SK-N-SH treated with all-trans-retinoic acid at 6 μM for 48 hours (cell line): ENCODE measurements around the gene DNAH5.

Experiments
- ATAC-seq: fragments of 200-7000 bp; cut with Tn5 transposase; 3 replicates; pipeline ENCODE4 v1.9.1; 2020; ENCODE audit warnings: mild to moderate bottlenecking, moderate library complexity
- ARNTL ChIP-seq: fragments of 450-650 bp; formaldehyde crosslinking; IDR thresholded peaks from 2 replicates; pipeline ENCODE4 v1.5.0; 2020; ENCODE audit warnings: low read depth, mild to moderate bottlenecking, moderate library complexity, borderline replicate concordance
- BACH2 ChIP-seq: fragments of 250-450 bp; sonication (Bioruptor Pico); IDR thresholded peaks from 2 replicates; pipeline ENCODE4 v1.9.0; 2021; ENCODE audit warnings: mild to moderate bottlenecking, borderline replicate concordance
- CSDC2 ChIP-seq: fragments of 250-450 bp; sonication (Bioruptor Pico); IDR thresholded peaks from 2 replicates; pipeline ENCODE4 v1.5.0; 2020; ENCODE audit warnings: mild to moderate bottlenecking, moderate library complexity
- CSRNP3 ChIP-seq: fragments of 250-450 bp; sonication (Bioruptor Pico); IDR thresholded peaks from 2 replicates; pipeline ENCODE4 v1.5.1; 2021; ENCODE audit warnings: mild to moderate bottlenecking, moderate library complexity
- GLIS3 ChIP-seq: fragments of 250-450 bp; sonication (Bioruptor Pico); IDR thresholded peaks from 2 replicates; pipeline ENCODE4 v1.5.0; 2020; ENCODE audit warnings: mild to moderate bottlenecking, moderate library complexity
- ISL1 ChIP-seq: fragments of 250-450 bp; sonication (Bioruptor Pico); IDR thresholded peaks from 2 replicates; pipeline ENCODE4 v2.1.2; 2022; ENCODE audit warnings: mild to moderate bottlenecking, moderate library complexity
- OSR1 ChIP-seq: fragments of 250-450 bp; sonication (Bioruptor Pico); IDR thresholded peaks from 2 replicates; pipeline ENCODE4 v1.8.0; 2022; ENCODE audit warnings: moderate library complexity, mild to moderate bottlenecking, inconsistent platforms
- PATZ1 ChIP-seq: fragments of 250-450 bp; sonication (Bioruptor Pico); IDR thresholded peaks from 2 replicates; pipeline ENCODE4 v1.8.0; 2020; ENCODE audit warnings: mild to moderate bottlenecking, moderate library complexity, borderline replicate concordance
- POU6F1 ChIP-seq: fragments of 250-450 bp; sonication (Bioruptor Pico); IDR thresholded peaks from 2 replicates; pipeline ENCODE4 v1.8.0; 2021; ENCODE audit warnings: low read depth, mild to moderate bottlenecking, moderate library complexity, borderline replicate concordance
- PPARA ChIP-seq: fragments of 250-450 bp; sonication (Bioruptor Pico); IDR thresholded peaks from 2 replicates; pipeline ENCODE4 v1.5.0; 2020; ENCODE audit warnings: mild to moderate bottlenecking, borderline replicate concordance
- RARB ChIP-seq: fragments of 250-450 bp; sonication (Bioruptor Pico); IDR thresholded peaks from 2 replicates; pipeline ENCODE4 v1.8.0; 2021; ENCODE audit warnings: mild to moderate bottlenecking, moderate library complexity
- SNAI2 ChIP-seq: fragments of 250-450 bp; sonication (Bioruptor Pico); IDR thresholded peaks from 2 replicates; pipeline ENCODE4 v1.5.0; 2020; ENCODE audit warnings: mild to moderate bottlenecking, moderate library complexity
- TCF4 ChIP-seq: fragments of 250-450 bp; sonication (Bioruptor Pico); IDR thresholded peaks from 2 replicates; pipeline ENCODE4 v1.8.0; 2021; ENCODE audit warnings: mild to moderate bottlenecking, moderate library complexity, borderline replicate concordance
- TOX ChIP-seq: fragments of 250-450 bp; sonication (Bioruptor Pico); IDR thresholded peaks from 2 replicates; pipeline ENCODE4 v1.8.0; 2021; ENCODE audit warnings: mild to moderate bottlenecking, moderate library complexity, borderline replicate concordance
- TSHZ2 ChIP-seq: fragments of 250-450 bp; sonication (Bioruptor Pico); IDR thresholded peaks from 2 replicates; pipeline ENCODE4 v1.5.0; 2020; ENCODE audit warnings: mild to moderate bottlenecking, moderate library complexity
- ZC3H10 ChIP-seq: fragments of 250-450 bp; sonication (Bioruptor Pico); IDR thresholded peaks from 2 replicates; pipeline ENCODE4 v1.5.1; 2021; ENCODE audit warnings: mild to moderate bottlenecking, moderate library complexity
- ZFP30 ChIP-seq: fragments of 450-650 bp; formaldehyde crosslinking; IDR thresholded peaks from 2 replicates; pipeline ENCODE4 v1.5.0; 2022; ENCODE audit warnings: mild to moderate bottlenecking, moderate library complexity
- ZNF565 ChIP-seq: fragments of 450-650 bp; formaldehyde crosslinking; conservative IDR thresholded peaks from 2 replicates; pipeline ENCODE4 v1.5.0; 2020; ENCODE audit warnings: low read depth, mild to moderate bottlenecking, moderate library complexity
- ZNF70 ChIP-seq: fragments of 450-650 bp; formaldehyde crosslinking; IDR thresholded peaks from 2 replicates; pipeline ENCODE4 v1.5.0; 2020; ENCODE audit warnings: mild to moderate bottlenecking, moderate library complexity
- ZNF8 ChIP-seq: fragments of 450-650 bp; formaldehyde crosslinking; IDR thresholded peaks from 2 replicates; pipeline ENCODE4 v1.5.0; 2020; ENCODE audit warnings: mild to moderate bottlenecking, moderate library complexity

DNAH5 gene

GRCh38 chr5:13763719-13764118 is 180.8 kb downstream of the DNAH5 start:
- ATAC-seq: no peak
- TF ChIP-seq ISL1 (CRISPR knock-in tag) (no peak), PATZ1 (CRISPR knock-in tag) (no peak), ZNF70 (CRISPR knock-in tag) (no peak), ZNF8 (no peak), ARNTL (CRISPR knock-in tag) (no peak), ZFP30 (CRISPR knock-in tag) (no peak), CSRNP3 (no peak), OSR1 (CRISPR knock-in tag) (no peak), CSDC2 (CRISPR knock-in tag) (no peak), BACH2 (no peak), ZC3H10 (CRISPR knock-in tag) (no peak), RARB (CRISPR knock-in tag) (no peak), POU6F1 (CRISPR knock-in tag) (no peak), TSHZ2 (no peak), ZNF565 (CRISPR knock-in tag) (no peak), TCF4 (CRISPR knock-in tag) (no peak)

- ATAC-seq: no peak
- TF ChIP-seq ISL1 (CRISPR knock-in tag) (no peak), TSHZ2 (no peak), POU6F1 (CRISPR knock-in tag) (no peak), GLIS3 (CRISPR knock-in tag) (no peak), ARNTL (CRISPR knock-in tag) (no peak), OSR1 (CRISPR knock-in tag) (no peak), ZNF70 (CRISPR knock-in tag) (no peak), CSDC2 (CRISPR knock-in tag) (no peak), BACH2 (no peak), TOX (CRISPR knock-in tag) (no peak), ZNF565 (CRISPR knock-in tag) (no peak), SNAI2 (CRISPR knock-in tag) (no peak), ZNF8 (no peak), PATZ1 (CRISPR knock-in tag) (no peak), RARB (CRISPR knock-in tag) (no peak), PPARA (CRISPR knock-in tag) (no peak)
- TF ChIP-seq, all 23 proteins: peak for 0
Measured at GRCh38 chr5:13749766-13750165, 194.7 kb downstream of the DNAH5 start.
